ENCODE results near the gene LIPH.

Gene LIPH

DNA sequence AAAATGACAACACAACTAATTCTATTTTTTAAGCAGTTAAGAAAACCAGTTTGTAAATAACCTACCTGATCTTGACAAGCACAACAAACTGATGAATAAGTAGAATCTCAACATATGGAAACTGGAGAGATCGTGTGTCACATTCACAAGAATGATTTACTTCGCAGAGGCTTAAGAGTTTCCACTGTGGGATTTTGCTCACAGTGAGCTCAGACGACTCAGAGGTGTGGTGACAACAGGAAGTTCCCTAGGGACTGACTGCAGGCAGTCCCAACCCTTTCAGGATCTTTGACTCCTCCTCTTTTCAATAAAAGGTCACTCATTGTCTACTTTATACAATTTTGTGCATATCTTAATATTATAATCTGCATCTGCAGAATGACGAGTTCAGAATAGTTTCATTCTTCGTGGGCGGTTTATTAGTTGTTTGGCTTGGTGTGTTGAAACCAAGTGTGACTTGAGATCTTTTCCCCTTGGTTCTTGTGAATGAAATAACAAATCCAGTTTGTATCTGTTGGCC lies at the start of gene LIPH:
Gene LIPH, minus strand, starts transcription at position 231 of the 520 bp plus-strand sequence. Its CDS starts 117 bp downstream, at position 114.
- Histone ChIP-seq H3K9ac (ENCODE audit: insufficient read length) (peak within 1 kb of the TSS; percentile 61), H3K9me3 (ENCODE audit: low read depth, low read length) (no peaks in the 10 kb centered on the region), H3K36me3 (ENCODE audit: insufficient read depth, low read length) (no peaks in the 10 kb centered on the region), H3K27ac (peak within 1 kb of the TSS; percentile 69), H3K4me3 (peak within 1 kb of the TSS; percentile 67)
- no peak for TF ChIP-seq FOXP2 (optimal IDR thresholded peaks at IDR 0.05; ENCODE audit: control extremely low read depth, extremely low read length, insufficient read depth)
- TF ChIP-seq POLR2AphosphoS5 (IDR thresholded peaks at IDR 0.05; ENCODE audit: borderline replicate concordance, low read depth, low read length): peak; percentile 22; the same call in 1 of the 2 replicates
- peak; percentile 65 for DNase-seq (ENCODE audit: low read depth, low spot score)

DNA sequence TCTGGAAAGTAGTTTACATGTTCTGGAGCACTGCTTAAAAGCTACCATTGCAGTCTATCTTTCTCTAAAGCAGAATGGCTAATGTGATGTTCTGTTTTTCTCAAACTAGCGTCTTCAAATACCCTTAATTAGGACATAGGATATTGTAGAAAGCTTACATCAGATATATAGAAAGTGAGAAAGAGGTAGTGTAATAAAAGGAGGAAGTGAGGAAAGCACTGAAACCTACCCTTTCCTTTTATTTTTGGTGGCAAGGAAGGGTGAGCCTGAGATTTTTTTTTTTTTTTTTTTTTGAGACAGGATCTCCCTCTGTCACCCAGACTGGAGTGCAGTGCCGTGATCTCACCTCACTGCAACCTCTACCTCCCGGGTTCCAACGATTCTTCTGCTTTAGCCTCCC lies 43.1 kb upstream of the LIPH start:
- Histone ChIP-seq H3K36me3 (ENCODE audit: insufficient read depth, low read length) (peaks cover 17% of the 10 kb centered on the region), H3K9ac (ENCODE audit: insufficient read length) (no peak overlapping the region), H3K4me3 (no peak overlapping the region), H3K27ac (no peak overlapping the region), H3K9me3 (ENCODE audit: low read depth, low read length) (no peaks in the 10 kb centered on the region)
- DNase-seq (ENCODE audit: low read depth, low spot score): no peak
- TF ChIP-seq POLR2AphosphoS5 (IDR thresholded peaks at IDR 0.05; ENCODE audit: borderline replicate concordance, low read depth, low read length) (no peak), FOXP2 (optimal IDR thresholded peaks at IDR 0.05; ENCODE audit: control extremely low read depth, extremely low read length, insufficient read depth) (no peak), EZH2 (IDR thresholded peaks at IDR 0.05) (no peak)

DNA sequence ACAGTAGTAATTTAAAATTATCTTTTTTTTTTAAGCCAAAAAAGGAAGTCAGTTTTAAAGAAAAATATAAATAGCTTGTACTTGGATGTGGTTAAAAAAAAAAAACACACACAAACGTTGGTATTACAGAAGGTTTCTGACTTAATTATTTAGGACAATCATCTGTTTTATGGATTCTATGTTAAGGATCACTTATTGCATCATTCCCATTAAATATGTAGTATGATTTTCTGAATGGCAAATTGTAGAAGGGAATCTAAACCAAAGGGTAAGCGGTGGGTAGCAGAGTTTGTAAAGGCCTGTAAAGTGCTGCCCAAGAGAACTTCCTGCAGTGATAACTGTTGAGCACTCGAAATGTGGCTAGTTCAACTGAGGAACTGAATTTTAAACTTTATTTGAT lies 41.7 kb upstream of the LIPH start:
- Histone ChIP-seq H3K9ac (ENCODE audit: insufficient read length) (no peak overlapping the region), H3K9me3 (ENCODE audit: low read depth, low read length) (no peaks in the 10 kb centered on the region), H3K27ac (peak overlapping the region; percentile 52), H3K4me3 (no peak overlapping the region), H3K36me3 (ENCODE audit: insufficient read depth, low read length) (peaks cover 15% of the 10 kb centered on the region)
- TF ChIP-seq POLR2AphosphoS5 (IDR thresholded peaks at IDR 0.05; ENCODE audit: borderline replicate concordance, low read depth, low read length): no peak
- TF ChIP-seq FOXP2 (optimal IDR thresholded peaks at IDR 0.05; ENCODE audit: control extremely low read depth, extremely low read length, insufficient read depth): no peak
- TF ChIP-seq EZH2 (IDR thresholded peaks at IDR 0.05): no peak
- no peak for DNase-seq (ENCODE audit: low read depth, low spot score)

DNA sequence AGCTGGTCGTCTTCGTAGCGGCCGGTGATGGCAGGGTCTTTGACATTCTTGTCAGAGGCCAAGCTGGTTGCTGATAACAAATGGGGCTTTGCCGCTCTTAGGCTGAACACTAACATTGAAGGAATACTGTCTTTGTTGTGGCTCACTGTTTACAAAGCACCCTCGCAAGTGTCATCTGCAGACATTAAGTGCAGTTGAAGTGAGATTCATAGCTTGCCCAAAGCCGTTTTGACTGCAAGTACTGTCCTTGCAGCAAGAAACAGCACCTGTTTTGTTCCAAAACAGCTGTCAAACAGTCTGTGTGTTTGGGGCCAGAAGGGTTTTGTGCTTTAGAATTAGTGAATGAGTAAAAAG lies 34.3 kb upstream of the LIPH start:
- Histone ChIP-seq H3K4me3 (peak overlapping the region; percentile 96), H3K9ac (ENCODE audit: insufficient read length) (peak overlapping the region; percentile 93), H3K9me3 (ENCODE audit: low read depth, low read length) (no peaks in the 10 kb centered on the region), H3K36me3 (ENCODE audit: insufficient read depth, low read length) (0 out of 2 replicates have a peak, but pooled peaks cover 1% of the 10 kb centered on the region), H3K27ac (0 out of 2 replicates have a peak overlapping the region, but pooled peaks have one; percentile 62)
- no peak for DNase-seq (ENCODE audit: low read depth, low spot score)
- TF ChIP-seq POLR2AphosphoS5 (IDR thresholded peaks at IDR 0.05; ENCODE audit: borderline replicate concordance, low read depth, low read length) (no peak), FOXP2 (optimal IDR thresholded peaks at IDR 0.05; ENCODE audit: control extremely low read depth, extremely low read length, insufficient read depth) (no peak), EZH2 (IDR thresholded peaks at IDR 0.05) (no peak)

DNA sequence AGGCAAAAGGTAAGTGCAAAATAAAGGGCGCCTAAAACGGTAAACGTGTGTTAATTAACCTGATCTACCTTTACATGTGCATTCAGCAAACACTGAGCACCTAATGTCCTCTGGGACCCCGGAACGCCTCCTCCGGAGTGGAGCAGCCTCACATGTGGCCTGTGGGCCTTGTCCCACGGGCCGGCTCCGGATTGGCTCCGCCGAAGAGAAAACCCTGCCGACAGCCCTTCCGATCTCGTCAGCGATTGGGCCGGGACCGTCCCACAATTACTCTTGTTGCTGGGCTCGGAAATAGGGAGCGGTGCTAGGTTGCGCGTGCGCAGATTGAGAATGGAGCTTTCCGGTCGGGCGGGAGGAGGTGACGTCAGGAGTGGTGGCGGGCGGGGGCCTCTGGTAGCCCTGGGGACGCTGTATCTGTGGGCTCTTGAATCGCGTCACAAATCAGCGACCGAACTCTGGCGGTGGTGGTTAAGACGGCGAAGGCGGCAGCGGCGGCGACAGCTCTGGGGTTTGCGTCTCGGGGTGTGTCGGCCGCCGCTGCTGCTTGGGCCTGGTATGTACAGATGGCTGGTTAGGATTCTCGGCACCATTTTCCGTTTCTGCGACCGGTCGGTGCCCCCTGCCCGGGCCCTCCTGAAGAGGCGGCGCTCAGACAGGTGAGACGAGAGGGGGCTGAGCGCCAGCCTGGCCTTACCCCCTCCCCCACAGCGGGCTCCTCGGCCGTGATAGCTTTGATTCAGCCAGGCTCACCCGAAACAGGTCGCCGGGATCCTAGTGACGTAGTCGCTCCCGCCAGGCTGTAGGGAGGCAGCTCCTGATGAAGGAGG lies 33.7 kb upstream of the LIPH start, which contains the start of gene SENP2:
Gene SENP2, plus strand, starts transcription at position 437 of the 827 bp plus-strand sequence. Its CDS starts 119 bp downstream, at position 556.
- TF ChIP-seq FOXP2 (optimal IDR thresholded peaks at IDR 0.05; ENCODE audit: control extremely low read depth, extremely low read length, insufficient read depth) (peak; percentile 73), POLR2AphosphoS5 (IDR thresholded peaks at IDR 0.05; ENCODE audit: borderline replicate concordance, low read depth, low read length) (peak; percentile 86), EZH2 (IDR thresholded peaks at IDR 0.05) (no peak)
- peak within 1 kb of the TSS; percentile 93 for H3K9ac ChIP-seq (ENCODE audit: insufficient read length)
- peak; percentile 99 for DNase-seq (ENCODE audit: low read depth, low spot score)
- H3K36me3 ChIP-seq (ENCODE audit: insufficient read depth, low read length): no peaks in the 10 kb centered on the region
- H3K9me3 ChIP-seq (ENCODE audit: low read depth, low read length): no peaks in the 10 kb centered on the region
- peak within 1 kb of the TSS; percentile 96 for H3K4me3 ChIP-seq
- peak within 1 kb of the TSS; percentile 62 for H3K27ac ChIP-seq

DNA sequence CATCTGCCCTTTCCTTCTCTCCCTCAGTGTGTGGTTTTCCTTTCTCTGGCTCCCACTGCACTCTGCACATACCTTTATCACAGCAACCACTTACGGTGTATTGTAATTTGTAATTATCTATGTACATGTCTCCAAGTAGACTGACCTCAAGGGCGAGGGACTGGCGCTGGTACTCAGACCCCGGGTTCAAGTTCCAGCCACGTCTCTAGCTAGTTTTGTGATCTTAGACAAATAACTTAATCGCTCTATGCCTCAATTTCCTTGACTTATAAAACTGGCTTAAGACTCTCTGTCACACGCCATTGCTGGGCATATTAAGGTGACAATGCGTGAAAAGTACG lies 33.1 kb upstream of the LIPH start:
- H3K27ac ChIP-seq: peak overlapping the region; percentile 43
- peak overlapping the region; percentile 96 for H3K4me3 ChIP-seq
- peak overlapping the region; percentile 74 for H3K9ac ChIP-seq (ENCODE audit: insufficient read length)
- H3K9me3 ChIP-seq (ENCODE audit: low read depth, low read length): no peaks in the 10 kb centered on the region
- H3K36me3 ChIP-seq (ENCODE audit: insufficient read depth, low read length): no peaks in the 10 kb centered on the region
- TF ChIP-seq POLR2AphosphoS5 (IDR thresholded peaks at IDR 0.05; ENCODE audit: borderline replicate concordance, low read depth, low read length) (no peak), EZH2 (IDR thresholded peaks at IDR 0.05) (no peak), FOXP2 (optimal IDR thresholded peaks at IDR 0.05; ENCODE audit: control extremely low read depth, extremely low read length, insufficient read depth) (no peak)
- DNase-seq (ENCODE audit: low read depth, low spot score): no peak

DNA sequence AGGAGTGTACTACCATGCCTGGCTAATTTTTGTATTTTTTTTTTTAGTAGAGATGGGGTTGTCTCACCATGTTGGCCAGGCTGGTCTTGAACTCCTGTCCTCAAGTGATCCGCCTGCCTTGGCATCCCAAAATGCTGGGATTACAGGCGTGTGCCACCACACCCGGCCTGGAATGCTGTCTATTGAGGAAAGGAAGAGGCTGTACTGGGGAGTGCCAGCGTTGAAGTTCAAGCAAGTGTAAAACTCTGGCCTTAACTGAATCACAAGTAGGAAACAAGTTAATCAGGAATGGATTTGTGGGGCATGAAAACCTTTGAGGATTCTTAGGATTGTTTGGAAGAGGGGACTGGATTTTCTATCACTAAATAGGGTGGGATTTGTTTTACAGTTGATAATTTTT lies 32.3 kb upstream of the LIPH start:
- H3K4me3 ChIP-seq: no peak overlapping the region
- no peak for DNase-seq (ENCODE audit: low read depth, low spot score)
- H3K9me3 ChIP-seq (ENCODE audit: low read depth, low read length): no peaks in the 10 kb centered on the region
- no peaks in the 10 kb centered on the region for H3K36me3 ChIP-seq (ENCODE audit: insufficient read depth, low read length)
- TF ChIP-seq EZH2 (IDR thresholded peaks at IDR 0.05): no peak
- no peak for TF ChIP-seq POLR2AphosphoS5 (IDR thresholded peaks at IDR 0.05; ENCODE audit: borderline replicate concordance, low read depth, low read length)
- TF ChIP-seq FOXP2 (optimal IDR thresholded peaks at IDR 0.05; ENCODE audit: control extremely low read depth, extremely low read length, insufficient read depth): no peak
- no peak overlapping the region for H3K27ac ChIP-seq
- H3K9ac ChIP-seq (ENCODE audit: insufficient read length): no peak overlapping the region

DNA sequence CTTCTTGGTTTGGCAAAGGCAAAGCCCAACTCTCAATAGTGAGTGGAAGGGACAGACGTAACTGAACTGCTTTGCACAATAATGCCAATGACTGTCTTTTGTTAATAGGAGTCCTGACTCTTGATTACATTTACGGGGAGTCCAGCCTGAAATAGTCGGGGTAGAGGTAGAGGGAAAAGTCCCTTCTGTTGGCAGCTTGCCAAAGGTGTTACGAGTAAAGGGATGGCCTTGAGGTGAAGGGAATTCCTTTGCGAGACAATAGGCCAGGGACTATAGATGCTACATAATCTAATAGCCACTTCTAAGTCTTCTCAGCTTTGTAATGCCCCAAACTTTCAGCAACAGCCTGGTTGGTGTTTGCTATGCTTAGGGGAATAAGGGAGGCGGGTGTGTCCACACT lies 31.5 kb upstream of the LIPH start:
- no peaks in the 10 kb centered on the region for H3K36me3 ChIP-seq (ENCODE audit: insufficient read depth, low read length)
- no peak overlapping the region for H3K9ac ChIP-seq (ENCODE audit: insufficient read length)
- DNase-seq (ENCODE audit: low read depth, low spot score): no peak
- no peak overlapping the region for H3K27ac ChIP-seq
- H3K9me3 ChIP-seq (ENCODE audit: low read depth, low read length): no peaks in the 10 kb centered on the region
- TF ChIP-seq EZH2 (IDR thresholded peaks at IDR 0.05): no peak
- no peak for TF ChIP-seq POLR2AphosphoS5 (IDR thresholded peaks at IDR 0.05; ENCODE audit: borderline replicate concordance, low read depth, low read length)
- TF ChIP-seq FOXP2 (optimal IDR thresholded peaks at IDR 0.05; ENCODE audit: control extremely low read depth, extremely low read length, insufficient read depth): no peak
- no peak overlapping the region for H3K4me3 ChIP-seq

Measured in SK-N-MC (cell line).